T-cell (primary cell): ENCODE data around the gene ZBTB25. TPM values are rescaled to one million over a fixed set of nuclear protein-coding genes. Genes with fewer than 3 reads are reported as not detected.
"Not testable (repeated sequence)": the region's sequence is repeated elsewhere in the genome, so short reads cannot be mapped to it uniquely, and the experiment has no call there.

ENCODE experiments used
- ATAC-seq, 4 experiments: fragments of 200-7000 bp in 3 of 4; fragments of 150-1000 bp in 1 of 4; cut with Tn5 transposase; replicated peaks in 1 of 4; 1 replicate in 3 of 4; 2 replicates in 1 of 4; pipeline ENCODE4 v1.10.0; 2021; ENCODE audit warnings: moderate library complexity in 3 of 4, mild to moderate bottlenecking in 2 of 4, moderate number of reproducible peaks in 1 of 4
- CTCF ChIA-PET, 2 donors: fragments of 300-600 bp; sonication (Branson Sonifier 250); formaldehyde crosslinking; loops; one replicate each; lab custom pipeline; 2022; ENCODE audit warnings: antibody characterized with exemption in 2 of 2; lab: Charles Lee
- POLR2A ChIA-PET, 2 donors: fragments of 300-600 bp; sonication (Branson Sonifier 250); formaldehyde crosslinking; loops; one replicate each; lab custom pipeline; 2022; ENCODE audit warnings: antibody characterized with exemption in 2 of 2; lab: Charles Lee
- DNase-seq, 35 experiments: peaks; one replicate each; pipeline versions ENCODE4 v3.0.0 to v3.0.0-alpha.2; 2013 to 2023
- H3K27ac ChIP-seq: one replicate; pipeline ENCODE4 v1.5.1; 2013; ENCODE audit warnings: low read length
- H3K27me3 ChIP-seq, 2 experiments: replicated peaks in 1 of 2; 1 replicate in 1 of 2; 2 replicates in 1 of 2; pipeline versions ENCODE4 v1.6.1 to v1.7.0; 2013; ENCODE audit warnings: low read length in 1 of 2, mixed read lengths in 1 of 2; ENCODE audit not compliant: control insufficient read depth in 2 of 2, insufficient read depth in 2 of 2; ENCODE audit errors: extremely low read depth in 1 of 2
- H3K36me3 ChIP-seq, 2 donors: 1 replicate in 1 of 2; 2 replicates in 1 of 2; pipeline versions ENCODE4 v1.6.1 to v1.7.0; 2013; ENCODE audit warnings: low read length in 1 of 2; ENCODE audit not compliant: control insufficient read depth in 2 of 2, insufficient read depth in 1 of 2; ENCODE audit errors: extremely low read depth in 1 of 2
- H3K4me1 ChIP-seq, 2 experiments: 1 replicate in 1 of 2; 2 replicates in 1 of 2; pipeline versions ENCODE4 v1.6.1 to v1.7.0; 2013; ENCODE audit warnings: low read length in 2 of 2, mixed read lengths in 1 of 2; ENCODE audit not compliant: insufficient read depth in 2 of 2, control insufficient read depth in 1 of 2; ENCODE audit errors: extremely low read depth in 1 of 2
- H3K4me3 ChIP-seq, 2 donors: 1 replicate in 1 of 2; 2 replicates in 1 of 2; pipeline versions ENCODE4 v1.5.1 to v1.7.0; 2013; ENCODE audit warnings: mild to moderate bottlenecking in 2 of 2, low read length in 1 of 2, moderate library complexity in 1 of 2; ENCODE audit not compliant: control insufficient read depth in 1 of 2; ENCODE audit errors: extremely low read depth in 1 of 2
- H3K9me3 ChIP-seq: 2 replicates; pipeline ENCODE4 v1.7.0; 2013
- H3K27ac Mint-ChIP-seq, 2 donors: one replicate each; pipeline ENCODE4 v1.8.0; 2020 to 2021; ENCODE audit warnings: mild to moderate bottlenecking in 2 of 2, mixed read lengths in 2 of 2
- H3K27me3 Mint-ChIP-seq, 2 donors: one replicate each; pipeline ENCODE4 v1.8.0; 2021 to 2022; ENCODE audit warnings: mixed read lengths in 2 of 2
- H3K36me3 Mint-ChIP-seq: one replicate; pipeline ENCODE4 v1.8.0; 2021; ENCODE audit warnings: mixed read lengths
- H3K4me1 Mint-ChIP-seq, 3 donors: one replicate each; pipeline ENCODE4 v1.8.0; 2020 to 2022; ENCODE audit warnings: mixed read lengths in 3 of 3, mild to moderate bottlenecking in 1 of 3
- H3K4me3 Mint-ChIP-seq, 3 donors: one replicate each; pipeline ENCODE4 v1.8.0; 2020 to 2022; ENCODE audit warnings: mild to moderate bottlenecking in 3 of 3, mixed read lengths in 3 of 3, moderate library complexity in 3 of 3
- H3K9me3 Mint-ChIP-seq, 3 donors: one replicate each; pipeline ENCODE4 v1.8.0; 2020 to 2022; ENCODE audit warnings: mixed read lengths in 3 of 3
- WGBS: methylation state at CpG from one replicate; pipeline ENCODE4 v1.1.5; 2013; ENCODE audit warnings: missing lambda C conversion rate; ENCODE audit not compliant: insufficient coverage; 5-methylcytosine and 5-hydroxymethylcytosine counted together
- total RNA-seq, 35 experiments: library from RNA in 6 of 35; stranded (reverse) in 6 of 35; fragments of 120-200 nt in 1 of 35; gene quantifications; one replicate each; pipeline versions ENCODE4 v1.2.1 to v1.2.4 and lab custom pipeline; 2013 to 2026

ZBTB25 gene
- total RNA-seq, 5 donors from 2014 or later (not counting 1 experiment from before 2014, with no cell fraction given): 48.0 to 71.9 (median 51.2) TPM

- H3K27ac ChIP-seq, H3K36me3 Mint-ChIP-seq, H3K4me3 Mint-ChIP-seq, DNase-seq, H3K9me3 Mint-ChIP-seq, ATAC-seq, H3K27me3 ChIP-seq, CTCF ChIA-PET, H3K27me3 Mint-ChIP-seq, H3K27ac Mint-ChIP-seq, H3K4me3 ChIP-seq, H3K9me3 ChIP-seq: not testable (repeated sequence)
- POLR2A ChIA-PET: interaction anchor here in 1 of 2 donors (0.5 kb wide), 1 partner anchor 22 kb away, joined by 3 read pairs; no protein-coding TSS in a partner anchor
- peaks cover 13% of the 10 kb centered on the region in 2 experiments for H3K4me1 ChIP-seq
- H3K36me3 ChIP-seq: peaks cover 0 to 13% of the 10 kb centered on the region in 2 donors
- WGBS: no CpG with 5 or more reads among the region's 6 CpGs
- peaks cover 49 to 62% (median 56%) of the 10 kb centered on the region in 3 donors for H3K4me1 Mint-ChIP-seq
Measured at GRCh38 chr14:64517667-64518066, 14.0 kb upstream of the ZBTB25 start.

- POLR2A ChIA-PET: no interaction called here
- H3K27me3 Mint-ChIP-seq: no peaks in the 10 kb centered on the region
- Histone ChIP-seq H3K27me3 (no peaks in the 10 kb centered on the region), H3K9me3 (no peaks in the 10 kb centered on the region), H3K36me3 (peaks cover 0 to 6% of the 10 kb centered on the region in 2 donors), H3K27ac (no peak overlapping the region), H3K4me3 (no peak overlapping the region), H3K4me1 (peaks cover 13 to 16% of the 10 kb centered on the region in 2 experiments)
- H3K4me3 Mint-ChIP-seq: peak overlapping the region in 1 of 3 donors; percentile 18
- peak overlapping the region in 1 of 2 donors; percentile 48 for H3K27ac Mint-ChIP-seq
- peaks cover 55 to 69% (median 63%) of the 10 kb centered on the region in 3 donors for H3K4me1 Mint-ChIP-seq
- H3K36me3 Mint-ChIP-seq: peaks cover 3% of the 10 kb centered on the region
- no peaks in the 10 kb centered on the region for H3K9me3 Mint-ChIP-seq
- DNase-seq (no peak), ATAC-seq (no peak)
- WGBS: no CpG with 5 or more reads among the region's 1 CpG
- CTCF ChIA-PET: no interaction called here
Measured at GRCh38 chr14:64516969-64517368, 13.3 kb upstream of the ZBTB25 start.

- no peak for DNase-seq
- Histone ChIP-seq H3K27ac (no peak overlapping the region), H3K4me3 (no peak overlapping the region), H3K9me3 (no peaks in the 10 kb centered on the region), H3K4me1 (peaks cover 29 to 34% of the 10 kb centered on the region in 2 experiments), H3K27me3 (no peaks in the 10 kb centered on the region), H3K36me3 (no peaks in the 10 kb centered on the region)
- POLR2A ChIA-PET: interaction anchor here (0.6 to 2.1 kb wide), 6 partner anchors 9 to 171 kb away, joined by 3 to 13 read pairs (median 4); partner anchors contain the start of genes ZBTB1 (in 1 of the 2) and ZBTB25 (in 1 of the 2)
- Mint-ChIP-seq H3K9me3 (no peaks in the 10 kb centered on the region), H3K27me3 (no peaks in the 10 kb centered on the region), H3K27ac (no peak overlapping the region), H3K4me3 (no peak overlapping the region), H3K36me3 (peaks cover 6% of the 10 kb centered on the region), H3K4me1 (peaks cover 73 to 81% (median 76%) of the 10 kb centered on the region in 3 donors)
- CTCF ChIA-PET: interaction anchor here (0.6 to 2.6 kb wide), 8 partner anchors 12 to 1098 kb away, joined by 3 to 13 read pairs (median 5); no protein-coding TSS in a partner anchor
- no peak for ATAC-seq
- WGBS: no CpG with 5 or more reads among the region's 1 CpG
Measured at GRCh38 chr14:64515053-64515452, 11.4 kb upstream of the ZBTB25 start.

- CTCF ChIA-PET: interaction anchor here in 1 of 2 donors (3.5 kb wide), 1 partner anchor 11 kb away, joined by 28 read pairs; the partner anchor contains the start of gene ZBTB25
- Mint-ChIP-seq H3K4me1 (peaks cover 86 to 90% (median 87%) of the 10 kb centered on the region in 3 donors), H3K27ac (no peak overlapping the region), H3K36me3 (peaks cover 6% of the 10 kb centered on the region), H3K9me3 (no peaks in the 10 kb centered on the region), H3K4me3 (no peak overlapping the region), H3K27me3 (no peaks in the 10 kb centered on the region)
- H3K27ac ChIP-seq: no peak overlapping the region
- no peak overlapping the region for H3K4me3 ChIP-seq
- H3K4me1 ChIP-seq: peaks cover 37 to 40% of the 10 kb centered on the region in 2 experiments
- 100% methylated on average over 1 of the region's 2 CpGs for WGBS
- H3K27me3 ChIP-seq: no peaks in the 10 kb centered on the region
- H3K36me3 ChIP-seq: no peaks in the 10 kb centered on the region
- POLR2A ChIA-PET: interaction anchor here in 1 of 2 donors (0.6 kb wide), 1 partner anchor 34 kb away, joined by 3 read pairs; no protein-coding TSS in a partner anchor
- ATAC-seq (no peak), DNase-seq (no peak)
- no peaks in the 10 kb centered on the region for H3K9me3 ChIP-seq
Measured at GRCh38 chr14:64513271-64513670, 9.6 kb upstream of the ZBTB25 start.

GRCh38 chr14:64510825-64511671, 7.4 kb upstream of the ZBTB25 start:
- DNase-seq: peak in 32 of 35 experiments; percentile 29 to 88 (median 56)
- POLR2A ChIA-PET: interaction anchor here (0.5 to 1.2 kb wide), 7 partner anchors 12 to 721 kb away, joined by 3 to 5 read pairs (median 3); no protein-coding TSS in a partner anchor
- H3K27ac ChIP-seq: peak overlapping the region; percentile 15
- peaks cover 88 to 92% (median 90%) of the 10 kb centered on the region in 3 donors for H3K4me1 Mint-ChIP-seq
- H3K9me3 Mint-ChIP-seq: no peaks in the 10 kb centered on the region
- CTCF ChIA-PET: interaction anchor here (0.5 to 3.7 kb wide), 22 partner anchors 8 to 168 kb away, joined by 3 to 28 read pairs (median 6); partner anchors contain the start of genes HSPA2 (in 1 of the 2) and ZBTB25 (in 1 of the 2)
- H3K27ac Mint-ChIP-seq: peak overlapping the region; percentile 80
- H3K27me3 ChIP-seq: no peaks in the 10 kb centered on the region
- WGBS: no CpG with 5 or more reads among the region's 4 CpGs
- peaks cover 6% of the 10 kb centered on the region for H3K36me3 Mint-ChIP-seq
- ATAC-seq: peak; percentile 58 to 69 (median 64)
- H3K27me3 Mint-ChIP-seq: no peaks in the 10 kb centered on the region
- H3K4me3 ChIP-seq: no peak overlapping the region
- no peaks in the 10 kb centered on the region for H3K36me3 ChIP-seq
- no peaks in the 10 kb centered on the region for H3K9me3 ChIP-seq
- H3K4me1 ChIP-seq: peaks cover 49 to 51% of the 10 kb centered on the region in 2 experiments
- peak overlapping the region; percentile 15 to 49 (median 49) for H3K4me3 Mint-ChIP-seq

GRCh38 chr14:64509036-64509435, 5.4 kb upstream of the ZBTB25 start:
- no peaks in the 10 kb centered on the region for H3K9me3 Mint-ChIP-seq
- Histone ChIP-seq H3K27me3 (no peaks in the 10 kb centered on the region), H3K4me1 (peaks cover 45 to 52% of the 10 kb centered on the region in 2 experiments), H3K27ac (peak overlapping the region; percentile 26), H3K9me3 (no peaks in the 10 kb centered on the region), H3K36me3 (no peaks in the 10 kb centered on the region), H3K4me3 (no peak overlapping the region)
- WGBS: 86% methylated on average over 4 of the region's 8 CpGs
- DNase-seq (no peak), ATAC-seq (no peak)
- H3K27ac Mint-ChIP-seq: peak overlapping the region; percentile 76 to 80
- H3K36me3 Mint-ChIP-seq: peaks cover 6% of the 10 kb centered on the region
- peaks cover 78 to 89% (median 83%) of the 10 kb centered on the region in 3 donors for H3K4me1 Mint-ChIP-seq
- ChIA-PET CTCF (interaction anchor here (0.6 to 3.7 kb wide), 13 partner anchors 10 to 930 kb away, joined by 3 to 22 read pairs (median 3); no protein-coding TSS in a partner anchor), POLR2A (interaction anchor here (0.6 to 1.6 kb wide), 5 partner anchors 8 to 80 kb away, joined by 3 to 7 read pairs (median 4); no protein-coding TSS in a partner anchor)
- H3K4me3 Mint-ChIP-seq: peak overlapping the region; percentile 21 to 49 (median 39)
- H3K27me3 Mint-ChIP-seq: no peaks in the 10 kb centered on the region
